HepG2 (cell line): ENCODE data around the gene PDE6C. TPM values are rescaled to one million over a fixed set of nuclear protein-coding genes. Genes with fewer than 3 reads are reported as not detected.
A peak's percentile ranks its signal among the peaks of the same experiment; 100 is the strongest.

Experiments used
- FLYWCH1 ChIP-seq: sonication (generic); formaldehyde crosslinking; IDR thresholded peaks from 2 replicates; pipeline ENCODE4 v1.8.1; 2023; ENCODE audit warnings: mild to moderate bottlenecking, missing genetic modification reagents
- FOXA3 ChIP-seq: IDR thresholded peaks from 2 replicates; pipeline ENCODE4 v1.6.1; 2016; ENCODE audit warnings: missing genetic modification reagents, missing compliant biosample characterization
- HNF4A ChIP-seq: sonication (generic); formaldehyde crosslinking; IDR thresholded peaks from 2 replicates; pipeline ENCODE4 v1.4.0; 2020; ENCODE audit warnings: missing genetic modification reagents
- JUN ChIP-seq: sonication (generic); formaldehyde crosslinking; IDR thresholded peaks from 2 replicates; pipeline ENCODE4 v1.4.0; 2020; ENCODE audit warnings: mild to moderate bottlenecking, missing genetic modification reagents
- KLF12 ChIP-seq: sonication (generic); formaldehyde crosslinking; IDR thresholded peaks from 2 replicates; pipeline ENCODE4 v1.4.0; 2020; ENCODE audit warnings: missing genetic modification reagents, borderline replicate concordance
- KLF13 ChIP-seq: sonication (generic); formaldehyde crosslinking; IDR thresholded peaks from 2 replicates; pipeline ENCODE4 v1.4.0; 2020; ENCODE audit warnings: mild to moderate bottlenecking, missing genetic modification reagents
- MEF2D ChIP-seq: sonication (generic); formaldehyde crosslinking; IDR thresholded peaks from 2 replicates; pipeline ENCODE4 v1.5.1; 2020; ENCODE audit warnings: mild to moderate bottlenecking, missing genetic modification reagents
- PHF20 ChIP-seq: sonication (generic); formaldehyde crosslinking; IDR thresholded peaks from 2 replicates; pipeline ENCODE4 v1.5.0; 2020; ENCODE audit warnings: mild to moderate bottlenecking, missing genetic modification reagents
- POLR2G ChIP-seq: fragments of 200-400 bp; formaldehyde crosslinking; IDR thresholded peaks from 2 replicates; pipeline ENCODE4 v1.6.1; 2018; ENCODE audit warnings: mild to moderate bottlenecking, low read depth, low read length, moderate library complexity
- REPIN1 ChIP-seq: sonication (generic); formaldehyde crosslinking; IDR thresholded peaks from 2 replicates; pipeline ENCODE4 v1.8.0; 2022; ENCODE audit warnings: missing genetic modification reagents, low read depth, mild to moderate bottlenecking, borderline replicate concordance
- RNF2 ChIP-seq: fragments of 450-650 bp; conservative IDR thresholded peaks from 2 replicates; pipeline ENCODE4 v1.6.1; 2016; ENCODE audit warnings: low read depth
- RORA ChIP-seq: sonication (generic); formaldehyde crosslinking; IDR thresholded peaks from 2 replicates; pipeline ENCODE4 v1.5.0; 2020; ENCODE audit warnings: mild to moderate bottlenecking, missing genetic modification reagents, moderate library complexity
- SALL2 ChIP-seq: sonication (generic); formaldehyde crosslinking; IDR thresholded peaks from 2 replicates; pipeline ENCODE4 v1.8.1; 2023; ENCODE audit warnings: mild to moderate bottlenecking, missing genetic modification reagents, inconsistent platforms
- SUZ12 ChIP-seq: fragments of 150-350 bp; IDR thresholded peaks from 2 replicates; pipeline ENCODE4 v1.6.1; 2014; ENCODE audit warnings: low read depth, low read length
- TRIM24 ChIP-seq: sonication (generic); formaldehyde crosslinking; IDR thresholded peaks from 2 replicates; pipeline ENCODE4 v1.8.0; 2022; ENCODE audit warnings: mild to moderate bottlenecking, missing genetic modification reagents
- ZNF10 ChIP-seq: sonication (generic); formaldehyde crosslinking; IDR thresholded peaks from 2 replicates; pipeline ENCODE4 v1.4.0; 2020; ENCODE audit warnings: mild to moderate bottlenecking, low read depth, missing genetic modification reagents, borderline replicate concordance
- ZNF138 ChIP-seq: sonication (generic); formaldehyde crosslinking; IDR thresholded peaks from 2 replicates; pipeline ENCODE4 v1.5.0; 2020; ENCODE audit warnings: mild to moderate bottlenecking, low read depth, missing genetic modification reagents
- ZNF207 ChIP-seq: fragments of 450-650 bp; IDR thresholded peaks from 2 replicates; pipeline ENCODE4 v1.6.1; 2016; ENCODE audit warnings: antibody characterized with exemption, borderline replicate concordance
- ZNF263 ChIP-seq: sonication (generic); formaldehyde crosslinking; IDR thresholded peaks from 2 replicates; pipeline ENCODE4 v1.4.0; 2020; ENCODE audit warnings: missing genetic modification reagents
- ZNF331 ChIP-seq: sonication (generic); formaldehyde crosslinking; IDR thresholded peaks from 2 replicates; pipeline ENCODE4 v1.4.0; 2020; ENCODE audit warnings: missing genetic modification reagents
- ZNF451 ChIP-seq: sonication (generic); formaldehyde crosslinking; IDR thresholded peaks from 2 replicates; pipeline ENCODE4 v1.5.0; 2020; ENCODE audit warnings: mild to moderate bottlenecking, missing genetic modification reagents
- ZNF703 ChIP-seq: sonication (generic); formaldehyde crosslinking; IDR thresholded peaks from 2 replicates; pipeline ENCODE4 v1.5.1; 2020; ENCODE audit warnings: missing genetic modification reagents, mild to moderate bottlenecking, moderate library complexity, borderline replicate concordance
- ZNF713 ChIP-seq: sonication (generic); formaldehyde crosslinking; IDR thresholded peaks from 2 replicates; pipeline ENCODE4 v1.4.0; 2020; ENCODE audit warnings: mild to moderate bottlenecking, missing genetic modification reagents
- ZNF749 ChIP-seq: sonication (generic); formaldehyde crosslinking; IDR thresholded peaks from 2 replicates; pipeline ENCODE4 v1.8.0; 2022; ENCODE audit warnings: mild to moderate bottlenecking, missing genetic modification reagents, moderate library complexity, borderline replicate concordance
- ZNF768 ChIP-seq: sonication (generic); formaldehyde crosslinking; IDR thresholded peaks from 2 replicates; pipeline ENCODE4 v1.4.0; 2020; ENCODE audit warnings: missing genetic modification reagents
- ZNF839 ChIP-seq: sonication (generic); formaldehyde crosslinking; IDR thresholded peaks from 2 replicates; pipeline ENCODE4 v1.4.0; 2020; ENCODE audit warnings: missing genetic modification reagents, mild to moderate bottlenecking, borderline replicate concordance
- polyA plus RNA-seq, 8 experiments: library from polyadenylated mRNA; depleted of rRNA in 3 of 8; stranded (reverse) in 7 of 8; unstranded in 1 of 8; fragments of >200 nt; fragmentation: Illumina TruSeq in 4 of 8; extraction: Trizol in 4 of 8; gene quantifications; 2 replicates each; pipeline versions ENCODE4 v1.2.1 to v1.2.3, GENCODE V29; 2011 to 2016; ENCODE audit warnings: low read depth in 4 of 8, missing spikeins in 1 of 8, mixed read lengths in 1 of 8; ENCODE audit not compliant: insufficient read depth in 1 of 8
- total RNA-seq, 5 experiments: library from RNA; depleted of rRNA; stranded (reverse); fragments of >200 nt; fragmentation: Illumina TruSeq; extraction: Trizol; gene quantifications; 2 replicates each; pipeline ENCODE4 v1.2.3, GENCODE V29; 2016; ENCODE audit warnings: low read depth in 1 of 5
- TF ChIP-seq, protein P1 (sequence below): sonication (generic); formaldehyde crosslinking; IDR thresholded peaks from 2 replicates; pipeline ENCODE4 v1.5.0; 2020; ENCODE audit warnings: missing genetic modification reagents
- TF ChIP-seq, protein P2 (sequence below): sonication (generic); formaldehyde crosslinking; IDR thresholded peaks from 2 replicates; pipeline ENCODE4 v1.4.0; 2020; ENCODE audit warnings: mild to moderate bottlenecking, missing genetic modification reagents
- TF ChIP-seq, protein P3 (sequence below): sonication (generic); formaldehyde crosslinking; IDR thresholded peaks from 2 replicates; pipeline ENCODE4 v1.4.0; 2020; ENCODE audit warnings: mild to moderate bottlenecking, missing genetic modification reagents

Gene PDE6C
- total and polyA plus RNA-seq, 2 of the 13 experiments (the other 11 are each of a cell fraction or from before 2014, with no cell fraction given): 0.64 TPM; not detected in 1

DNA sequence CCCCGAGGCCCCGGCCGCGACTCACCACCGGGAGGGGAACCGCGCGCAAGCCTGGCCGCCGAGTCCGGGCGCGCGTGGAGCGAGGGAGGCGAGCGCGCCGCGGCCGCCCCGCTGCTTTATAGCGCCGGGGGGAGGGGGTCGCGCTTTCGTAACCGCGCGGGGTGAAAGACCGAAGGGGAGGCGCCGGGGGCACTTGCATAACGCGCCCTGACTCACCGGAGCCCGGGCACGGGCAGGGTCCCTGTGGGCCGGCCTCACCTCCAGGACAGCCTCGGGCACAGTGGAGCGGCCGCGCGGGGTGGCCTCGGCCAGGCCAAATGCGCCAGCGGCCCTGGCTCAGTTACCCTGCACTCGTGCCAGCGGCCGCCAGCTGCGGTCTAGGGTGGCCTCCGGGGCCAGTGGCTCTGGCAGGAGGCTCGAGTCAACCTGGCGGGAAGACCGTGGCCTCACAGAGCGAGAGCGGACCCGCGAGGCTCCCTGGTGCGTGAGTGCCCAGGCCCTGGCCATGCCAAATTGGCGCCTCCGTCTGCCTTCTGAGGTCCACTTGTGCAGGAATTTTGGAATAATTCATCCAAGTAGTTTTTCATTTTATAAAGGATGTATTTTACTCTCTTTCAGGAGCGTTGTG lies 11.1 kb upstream of the PDE6C start, which contains the start of gene RBP4 (continued):
- TF ChIP-seq, protein P1, sequence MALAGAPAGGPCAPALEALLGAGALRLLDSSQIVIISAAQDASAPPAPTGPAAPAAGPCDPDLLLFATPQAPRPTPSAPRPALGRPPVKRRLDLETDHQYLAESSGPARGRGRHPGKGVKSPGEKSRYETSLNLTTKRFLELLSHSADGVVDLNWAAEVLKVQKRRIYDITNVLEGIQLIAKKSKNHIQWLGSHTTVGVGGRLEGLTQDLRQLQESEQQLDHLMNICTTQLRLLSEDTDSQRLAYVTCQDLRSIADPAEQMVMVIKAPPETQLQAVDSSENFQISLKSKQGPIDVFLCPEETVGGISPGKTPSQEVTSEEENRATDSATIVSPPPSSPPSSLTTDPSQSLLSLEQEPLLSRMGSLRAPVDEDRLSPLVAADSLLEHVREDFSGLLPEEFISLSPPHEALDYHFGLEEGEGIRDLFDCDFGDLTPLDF (CRISPR knock-in tag): no peak
- TF ChIP-seq ZNF138 (CRISPR knock-in tag) (no peak), ZNF451 (CRISPR knock-in tag) (peak; percentile 74; the same call in 1 of the 2 replicates), RNF2 (0 out of 2 replicates have a peak, but pooled peaks have one; percentile 42), ZNF207 (no peak), ZNF839 (CRISPR knock-in tag) (0 out of 2 replicates have a peak, but pooled peaks have one; percentile 33), ZNF703 (CRISPR knock-in tag) (peak; percentile 74), ZNF331 (CRISPR knock-in tag) (peak; percentile 54; the same call in 1 of the 2 replicates), TRIM24 (CRISPR knock-in tag) (no peak), HNF4A (CRISPR knock-in tag) (peak; percentile 91), FLYWCH1 (CRISPR knock-in tag) (0 out of 2 replicates have a peak, but pooled peaks have one; percentile 30), REPIN1 (CRISPR knock-in tag) (peak; percentile 39; the same call in 1 of the 2 replicates), KLF13 (CRISPR knock-in tag) (no peak), PHF20 (CRISPR knock-in tag) (no peak; the same call in 1 of the 2 replicates), SALL2 (CRISPR knock-in tag) (peak; percentile 85), MEF2D (CRISPR knock-in tag) (peak; percentile 69; the same call in 1 of the 2 replicates), RORA (CRISPR knock-in tag) (no peak), POLR2G (peak; percentile 90), SUZ12 (no peak), JUN (CRISPR knock-in tag) (peak; percentile 80; the same call in 1 of the 2 replicates), ZNF749 (peak; percentile 93; the same call in 1 of the 2 replicates), FOXA3 (CRISPR knock-in tag) (peak; percentile 60; the same call in 1 of the 2 replicates), ZNF768 (CRISPR knock-in tag) (peak; percentile 79; the same call in 1 of the 2 replicates), KLF12 (CRISPR knock-in tag) (no peak), ZNF713 (CRISPR knock-in tag) (no peak), ZNF263 (CRISPR knock-in tag) (no peak), ZNF10 (CRISPR knock-in tag) (no peak)
- TF ChIP-seq, protein P2, sequence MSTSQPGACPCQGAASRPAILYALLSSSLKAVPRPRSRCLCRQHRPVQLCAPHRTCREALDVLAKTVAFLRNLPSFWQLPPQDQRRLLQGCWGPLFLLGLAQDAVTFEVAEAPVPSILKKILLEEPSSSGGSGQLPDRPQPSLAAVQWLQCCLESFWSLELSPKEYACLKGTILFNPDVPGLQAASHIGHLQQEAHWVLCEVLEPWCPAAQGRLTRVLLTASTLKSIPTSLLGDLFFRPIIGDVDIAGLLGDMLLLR (CRISPR knock-in tag): peak; percentile 74
- TF ChIP-seq, protein P3, sequence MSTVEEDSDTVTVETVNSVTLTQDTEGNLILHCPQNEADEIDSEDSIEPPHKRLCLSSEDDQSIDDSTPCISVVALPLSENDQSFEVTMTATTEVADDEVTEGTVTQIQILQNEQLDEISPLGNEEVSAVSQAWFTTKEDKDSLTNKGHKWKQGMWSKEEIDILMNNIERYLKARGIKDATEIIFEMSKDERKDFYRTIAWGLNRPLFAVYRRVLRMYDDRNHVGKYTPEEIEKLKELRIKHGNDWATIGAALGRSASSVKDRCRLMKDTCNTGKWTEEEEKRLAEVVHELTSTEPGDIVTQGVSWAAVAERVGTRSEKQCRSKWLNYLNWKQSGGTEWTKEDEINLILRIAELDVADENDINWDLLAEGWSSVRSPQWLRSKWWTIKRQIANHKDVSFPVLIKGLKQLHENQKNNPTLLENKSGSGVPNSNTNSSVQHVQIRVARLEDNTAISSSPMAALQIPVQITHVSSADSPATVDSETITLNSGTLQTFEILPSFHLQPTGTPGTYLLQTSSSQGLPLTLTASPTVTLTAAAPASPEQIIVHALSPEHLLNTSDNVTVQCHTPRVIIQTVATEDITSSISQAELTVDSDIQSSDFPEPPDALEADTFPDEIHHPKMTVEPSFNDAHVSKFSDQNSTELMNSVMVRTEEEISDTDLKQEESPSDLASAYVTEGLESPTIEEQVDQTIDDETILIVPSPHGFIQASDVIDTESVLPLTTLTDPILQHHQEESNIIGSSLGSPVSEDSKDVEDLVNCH (CRISPR knock-in tag): no peak
